Trophoblast cell (in vitro differentiated cells and primary cell): Measurements from ENCODE around the gene WFDC6.
A peak's percentile ranks its signal among the peaks of the same experiment; 100 is the strongest.

Source experiments
- DNase-seq, 2 donors: peaks; one replicate each; pipeline ENCODE4 v3.0.0-alpha.2; 2016
- H2AFZ ChIP-seq: 2 replicates; pipeline ENCODE4 v1.6.1; 2013; ENCODE audit warnings: low read length, moderate library complexity, mild to moderate bottlenecking; ENCODE audit not compliant: insufficient read depth, poor library complexity
- H2AK5ac ChIP-seq: 2 replicates; pipeline ENCODE4 v1.6.1; 2013; ENCODE audit warnings: mild to moderate bottlenecking, low read length
- H2BK120ac ChIP-seq: 2 replicates; pipeline ENCODE4 v1.6.1; 2013; ENCODE audit warnings: low read length, mild to moderate bottlenecking, moderate library complexity; ENCODE audit not compliant: insufficient read depth, poor library complexity
- H2BK12ac ChIP-seq: 2 replicates; pipeline ENCODE4 v1.6.1; 2013; ENCODE audit warnings: mild to moderate bottlenecking, low read length, moderate library complexity
- H2BK5ac ChIP-seq: 2 replicates; pipeline ENCODE4 v1.6.1; 2013; ENCODE audit warnings: low read length, low read depth, moderate library complexity, mild to moderate bottlenecking; ENCODE audit not compliant: poor library complexity
- H3K14ac ChIP-seq: 2 replicates; pipeline ENCODE4 v1.6.1; 2013; ENCODE audit warnings: mild to moderate bottlenecking, low read length
- H3K18ac ChIP-seq: 2 replicates; pipeline ENCODE4 v1.6.1; 2013; ENCODE audit warnings: mild to moderate bottlenecking, low read length
- H3K23ac ChIP-seq: 2 replicates; pipeline ENCODE4 v1.6.1; 2013; ENCODE audit warnings: low read length
- H3K27ac ChIP-seq: 2 replicates; pipeline ENCODE4 v1.5.1; 2013; ENCODE audit warnings: low read depth, mild to moderate bottlenecking, inconsistent platforms, low read length, moderate library complexity
- H3K27me3 ChIP-seq: 2 replicates; pipeline ENCODE4 v1.6.1; 2013; ENCODE audit warnings: inconsistent platforms, mild to moderate bottlenecking, low read length, moderate library complexity; ENCODE audit not compliant: insufficient read depth
- H3K36me3 ChIP-seq, 2 experiments: 1 replicate in 1 of 2; 2 replicates in 1 of 2; pipeline ENCODE4 v1.6.1; 2013; ENCODE audit warnings: low read length in 2 of 2, mild to moderate bottlenecking in 2 of 2, moderate library complexity in 1 of 2; ENCODE audit not compliant: insufficient read depth in 2 of 2, control insufficient read depth in 1 of 2
- H3K4ac ChIP-seq: 2 replicates; pipeline ENCODE4 v1.6.1; 2013; ENCODE audit warnings: low read depth, mild to moderate bottlenecking, low read length, moderate library complexity
- H3K4me1 ChIP-seq, 2 experiments: 1 replicate in 1 of 2; 2 replicates in 1 of 2; pipeline ENCODE4 v1.6.1; 2013; ENCODE audit warnings: low read length in 2 of 2, mild to moderate bottlenecking in 2 of 2, moderate library complexity in 1 of 2; ENCODE audit not compliant: insufficient read depth in 2 of 2, control insufficient read depth in 1 of 2
- H3K4me2 ChIP-seq: 2 replicates; pipeline ENCODE4 v1.6.1; 2013; ENCODE audit warnings: inconsistent platforms, mild to moderate bottlenecking, low read length, moderate library complexity
- H3K4me3 ChIP-seq: 2 replicates; pipeline ENCODE4 v1.5.1; 2013; ENCODE audit warnings: mild to moderate bottlenecking, low read depth, low read length, inconsistent platforms
- H3K79me1 ChIP-seq: one replicate; pipeline ENCODE4 v1.6.1; 2013; ENCODE audit warnings: low read length
- H3K79me2 ChIP-seq: 2 replicates; pipeline ENCODE4 v1.6.1; 2013; ENCODE audit warnings: low read length, mild to moderate bottlenecking; ENCODE audit not compliant: control insufficient read depth, insufficient read depth, poor library complexity
- H3K9ac ChIP-seq: 2 replicates; pipeline ENCODE4 v1.6.1; 2013; ENCODE audit warnings: mild to moderate bottlenecking, low read length
- H3K9me3 ChIP-seq: 2 replicates; pipeline ENCODE4 v1.6.1; 2013; ENCODE audit warnings: low read depth, mild to moderate bottlenecking, control low read depth, inconsistent platforms, low read length; ENCODE audit not compliant: insufficient read depth
- H4K12ac ChIP-seq: 2 replicates; pipeline ENCODE4 v1.6.1; 2013; ENCODE audit warnings: low read depth, mild to moderate bottlenecking, low read length, moderate library complexity
- H4K8ac ChIP-seq: 2 replicates; pipeline ENCODE4 v1.6.1; 2013; ENCODE audit warnings: low read depth, mild to moderate bottlenecking, low read length, moderate library complexity
- H4K91ac ChIP-seq: one replicate; pipeline ENCODE4 v1.6.1; 2013; ENCODE audit warnings: low read depth, mild to moderate bottlenecking, low read length, moderate library complexity
- WGBS: extraction: QIAGEN DNeasy Blood & Tissue Kit; methylation state at CpG from one replicate; pipeline ENCODE4 v1.1.7; 2013; ENCODE audit warnings: missing lambda C conversion rate; ENCODE audit not compliant: insufficient read length, insufficient coverage; ENCODE audit errors: extremely low coverage; 5-methylcytosine and 5-hydroxymethylcytosine counted together

WFDC6 gene

GRCh38 chr20:45500022-45500421 is 39.3 kb downstream of the WFDC6 start:
- Histone ChIP-seq H3K4me1 (no peaks in the 10 kb centered on the region), H2AFZ (no peak overlapping the region), H2BK12ac (no peak overlapping the region), H2AK5ac (no peak overlapping the region), H4K8ac (no peak overlapping the region), H4K12ac (no peak overlapping the region), H3K9me3 (peaks cover 2% of the 10 kb centered on the region), H3K9ac (no peak overlapping the region), H3K27me3 (no peaks in the 10 kb centered on the region), H3K79me1 (no peaks in the 10 kb centered on the region), H3K23ac (no peak overlapping the region), H3K36me3 (no peaks in the 10 kb centered on the region), H2BK5ac (no peak overlapping the region), H3K27ac (no peak overlapping the region), H3K4me3 (no peak overlapping the region), H4K91ac (no peak overlapping the region), H3K18ac (no peak overlapping the region), H3K14ac (no peak overlapping the region), H3K4me2 (no peak overlapping the region), H3K4ac (no peak overlapping the region), H2BK120ac (no peak overlapping the region), H3K79me2 (no peaks in the 10 kb centered on the region)
- DNase-seq: no peak
- no CpG with 5 or more reads among the region's 6 CpGs for WGBS

DNA sequence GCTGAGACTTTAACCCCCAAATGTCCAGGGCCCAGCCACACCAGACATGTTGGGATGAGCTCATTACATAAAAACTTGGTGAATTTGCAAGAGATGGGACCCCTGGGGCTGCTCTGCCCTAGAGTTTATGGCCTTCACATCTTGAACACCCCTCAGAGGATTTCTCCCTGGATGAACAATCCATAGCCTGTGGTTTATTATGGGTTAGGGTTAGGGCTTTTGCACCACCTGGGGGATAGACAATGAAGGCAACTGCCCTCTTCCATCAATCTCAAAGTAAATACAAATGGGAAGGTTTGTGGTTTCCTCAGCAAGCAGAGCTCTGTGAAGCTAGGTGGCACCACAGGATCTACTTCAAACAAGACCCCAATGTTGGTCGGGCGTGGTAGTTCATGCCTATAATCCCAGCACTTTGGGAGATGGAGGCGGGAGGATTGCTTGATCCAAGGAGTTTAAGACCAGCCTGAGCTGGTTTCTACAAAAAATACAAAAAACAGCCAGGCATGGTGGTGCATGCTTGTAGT is 41.2 kb downstream of the WFDC6 start:
- no peaks in the 10 kb centered on the region for H3K79me2 ChIP-seq
- H2BK5ac ChIP-seq: no peak overlapping the region
- H3K36me3 ChIP-seq: no peaks in the 10 kb centered on the region
- H3K4me1 ChIP-seq: no peaks in the 10 kb centered on the region
- H4K91ac ChIP-seq: no peak overlapping the region
- no peak overlapping the region for H2BK12ac ChIP-seq
- H2AK5ac ChIP-seq: no peak overlapping the region
- no peaks in the 10 kb centered on the region for H3K79me1 ChIP-seq
- H3K23ac ChIP-seq: no peak overlapping the region
- no peak overlapping the region for H3K14ac ChIP-seq
- no peak overlapping the region for H3K9ac ChIP-seq
- H3K4me3 ChIP-seq: no peak overlapping the region
- no peak overlapping the region for H2BK120ac ChIP-seq
- H3K9me3 ChIP-seq: peaks cover 2% of the 10 kb centered on the region
- H3K4ac ChIP-seq: no peak overlapping the region
- no peak overlapping the region for H3K18ac ChIP-seq
- WGBS: no CpG with 5 or more reads among the region's 3 CpGs
- no peak overlapping the region for H4K8ac ChIP-seq
- H3K4me2 ChIP-seq: no peak overlapping the region
- no peak overlapping the region for H3K27ac ChIP-seq
- H3K27me3 ChIP-seq: no peaks in the 10 kb centered on the region
- no peak overlapping the region for H4K12ac ChIP-seq
- DNase-seq: no peak
- no peak overlapping the region for H2AFZ ChIP-seq

GRCh38 chr20:45496166-45496565 is 43.1 kb downstream of the WFDC6 start:
- H2BK120ac ChIP-seq: no peak overlapping the region
- no peak overlapping the region for H2BK5ac ChIP-seq
- no peaks in the 10 kb centered on the region for H3K79me1 ChIP-seq
- H3K4me1 ChIP-seq: no peaks in the 10 kb centered on the region
- no peak overlapping the region for H3K27ac ChIP-seq
- H3K23ac ChIP-seq: no peak overlapping the region
- peaks cover 2% of the 10 kb centered on the region for H3K9me3 ChIP-seq
- DNase-seq: no peak
- H2AFZ ChIP-seq: no peak overlapping the region
- no peak overlapping the region for H3K4ac ChIP-seq
- no peak overlapping the region for H2AK5ac ChIP-seq
- H3K4me2 ChIP-seq: no peak overlapping the region
- WGBS: no CpG with 5 or more reads among the region's 3 CpGs
- H2BK12ac ChIP-seq: no peak overlapping the region
- H4K91ac ChIP-seq: no peak overlapping the region
- H3K9ac ChIP-seq: no peak overlapping the region
- no peak overlapping the region for H4K12ac ChIP-seq
- no peak overlapping the region for H4K8ac ChIP-seq
- H3K4me3 ChIP-seq: no peak overlapping the region
- H3K27me3 ChIP-seq: no peaks in the 10 kb centered on the region
- H3K14ac ChIP-seq: no peak overlapping the region
- H3K36me3 ChIP-seq: no peaks in the 10 kb centered on the region
- H3K79me2 ChIP-seq: no peaks in the 10 kb centered on the region
- H3K18ac ChIP-seq: no peak overlapping the region

DNA sequence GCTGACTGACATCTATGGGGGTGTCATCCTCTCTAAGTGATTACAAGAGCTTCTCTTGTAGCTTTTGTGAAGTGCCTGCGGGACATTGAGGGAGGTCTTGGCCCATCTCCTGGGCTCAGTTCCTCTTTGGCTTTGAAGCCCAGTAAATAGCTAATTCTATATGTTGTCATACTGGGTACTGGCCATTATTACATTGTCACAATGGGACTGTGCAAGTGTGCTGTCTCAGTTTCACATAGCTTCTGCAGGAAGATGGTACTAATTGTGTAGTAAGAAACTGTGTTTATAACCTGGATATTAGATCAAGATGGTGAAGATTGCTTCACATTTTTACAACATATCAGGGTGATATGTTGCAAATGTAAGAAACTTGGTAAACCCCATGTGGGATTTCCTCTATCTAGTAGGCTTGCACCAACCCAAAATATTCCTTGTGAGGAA is 43.8 kb downstream of the WFDC6 start:
- no peak overlapping the region for H4K91ac ChIP-seq
- no peaks in the 10 kb centered on the region for H3K27me3 ChIP-seq
- no peak overlapping the region for H4K8ac ChIP-seq
- WGBS: no CpG with 5 or more reads among the region's 1 CpG
- no peak overlapping the region for H2BK120ac ChIP-seq
- no peak overlapping the region for H3K4me2 ChIP-seq
- peak overlapping the region; percentile 11 for H3K4me3 ChIP-seq
- no peaks in the 10 kb centered on the region for H3K36me3 ChIP-seq
- no peak overlapping the region for H2BK5ac ChIP-seq
- H2AFZ ChIP-seq: no peak overlapping the region
- no peaks in the 10 kb centered on the region for H3K79me2 ChIP-seq
- no peak overlapping the region for H3K4ac ChIP-seq
- H2AK5ac ChIP-seq: no peak overlapping the region
- no peak overlapping the region for H3K27ac ChIP-seq
- no peak overlapping the region for H3K18ac ChIP-seq
- peaks cover 2% of the 10 kb centered on the region for H3K9me3 ChIP-seq
- H3K4me1 ChIP-seq: no peaks in the 10 kb centered on the region
- DNase-seq: peak in 1 of 2 donors; percentile 36
- no peak overlapping the region for H3K14ac ChIP-seq
- no peak overlapping the region for H2BK12ac ChIP-seq
- H4K12ac ChIP-seq: no peak overlapping the region
- no peak overlapping the region for H3K23ac ChIP-seq
- no peaks in the 10 kb centered on the region for H3K79me1 ChIP-seq
- no peak overlapping the region for H3K9ac ChIP-seq
